K562 (cell line): ENCODE results near the gene RBMX2. TPM values are rescaled to one million over a fixed set of nuclear protein-coding genes. Genes with fewer than 3 reads are reported as not detected.

Experiments used
- ATAC-seq: fragments of 200-7000 bp; cut with Tn5 transposase; 3 replicates; pipeline ENCODE4 v1.9.1; 2020; ENCODE audit warnings: moderate library complexity
- BruUV-seq: library from RNA; stranded (reverse); fragments of 400-500 nt; replicated peaks from 2 replicates; lab custom pipeline; 2021; lab: Mats Ljungman, UMichigan
- CTCF ChIA-PET: fragments of 300-600 bp; formaldehyde crosslinking; extraction: SDS; loops from one replicate; lab custom pipeline; 2021; ENCODE audit warnings: low intra/inter-chr PET ratio; lab: Yijun Ruan, JAX
- POLR2A ChIA-PET: fragments of 300-600, 350-650 bp; sonication (Branson Sonifier 250); formaldehyde crosslinking; extraction: SDS; loops from one replicate; lab custom pipeline; 2021; ENCODE audit warnings: antibody characterized with exemption, inconsistent platforms; lab: Yijun Ruan, JAX
- DNase-seq, 4 experiments: peaks; one replicate each; pipeline versions ENCODE4 v3.0.0 to v3.0.0-alpha.2; 2011 to 2018; ENCODE audit warnings: low spot score in 3 of 4, mixed read lengths in 3 of 4; ENCODE audit errors: extremely low read depth in 1 of 4
- FAIRE-seq: peaks from 2 replicates; lab custom pipeline; 2011; peaks lifted over from hg19 to GRCh38; lab: Jason Lieb, UNC
- H2AFZ ChIP-seq: 2 replicates; pipeline ENCODE4 v1.6.0; 2011; ENCODE audit warnings: low read depth, low read length, control low read depth, inconsistent platforms
- H3K27ac ChIP-seq: fragments of 200-600 bp; 3 replicates; pipeline ENCODE4 v1.8.0; 2011; ENCODE audit warnings: low read depth, mild to moderate bottlenecking, control low read depth, inconsistent platforms, low read length, moderate library complexity, mixed read lengths; ENCODE audit errors: extremely low read depth
- H3K27me3 ChIP-seq, 2 experiments: fragments of 300-600 bp in 1 of 2; 2 replicates in 1 of 2; 3 replicates in 1 of 2; pipeline versions ENCODE4 v1.6.0 to v1.8.0; 2011; ENCODE audit warnings: inconsistent platforms in 2 of 2, low read length in 2 of 2, mild to moderate bottlenecking in 1 of 2, mixed read lengths in 1 of 2, moderate library complexity in 1 of 2; ENCODE audit not compliant: control insufficient read depth in 2 of 2, insufficient read depth in 2 of 2
- H3K36me3 ChIP-seq: fragments of 300-600 bp; 3 replicates; pipeline ENCODE4 v1.8.0; 2011; ENCODE audit warnings: mild to moderate bottlenecking, low read length, inconsistent platforms; ENCODE audit not compliant: control insufficient read depth, insufficient read depth
- H3K4me1 ChIP-seq, 2 experiments: fragments of 200-600 bp in 1 of 2; replicated peaks in 1 of 2; 2 replicates in 1 of 2; 3 replicates in 1 of 2; pipeline versions ENCODE4 v1.5.1 to v1.8.0; 2011; ENCODE audit warnings: inconsistent platforms in 2 of 2, low read length in 2 of 2, mild to moderate bottlenecking in 1 of 2, mixed read lengths in 1 of 2, moderate library complexity in 1 of 2; ENCODE audit not compliant: control insufficient read depth in 2 of 2, insufficient read depth in 2 of 2
- H3K4me2 ChIP-seq: 2 replicates; pipeline ENCODE4 v1.6.1; 2011; ENCODE audit warnings: low read length, control low read depth, inconsistent platforms, mixed read lengths; ENCODE audit not compliant: insufficient read depth
- H3K4me3 ChIP-seq: fragments of 200-600 bp; sonication (generic), shearing (Covaris generic); 2 replicates; pipeline ENCODE4 v1.5.1; 2016; ENCODE audit warnings: control low read depth, inconsistent platforms
- H3K79me2 ChIP-seq: fragments of 200-600 bp; 3 replicates; pipeline ENCODE4 v1.8.0; 2011; ENCODE audit warnings: low read length, inconsistent platforms; ENCODE audit not compliant: control insufficient read depth, insufficient read depth
- H3K9ac ChIP-seq, 2 experiments: 2 replicates each; pipeline versions ENCODE4 v1.6.0 to v1.6.1; 2011; ENCODE audit warnings: low read depth in 2 of 2, low read length in 2 of 2, control low read depth in 1 of 2, inconsistent platforms in 1 of 2, mild to moderate bottlenecking in 1 of 2, mixed read lengths in 1 of 2; ENCODE audit not compliant: insufficient read depth in 1 of 2
- H3K9me1 ChIP-seq: one replicate; pipeline ENCODE4 v1.6.0; 2011; ENCODE audit warnings: inconsistent platforms, mild to moderate bottlenecking, low read length, moderate library complexity; ENCODE audit not compliant: control insufficient read depth, insufficient read depth
- H3K9me3 ChIP-seq: replicated peaks from 2 replicates; pipeline ENCODE4 v1.5.1; 2011; ENCODE audit warnings: low read depth, low read length, inconsistent platforms; ENCODE audit not compliant: control insufficient read depth, insufficient read depth
- H4K20me1 ChIP-seq: replicated peaks from 2 replicates; pipeline ENCODE4 v1.6.1; 2011; ENCODE audit warnings: low read length, inconsistent platforms, mixed read lengths; ENCODE audit not compliant: control insufficient read depth, insufficient read depth
- CREB1 ChIP-seq, 2 experiments: sonication (generic) in 1 of 2; formaldehyde crosslinking in 1 of 2; IDR thresholded peaks; 2 replicates each; pipeline versions ENCODE4 v1.6.1 to v1.8.0; 2012 to 2022; ENCODE audit warnings: inconsistent platforms in 1 of 2, mild to moderate bottlenecking in 1 of 2, missing genetic modification reagents in 1 of 2, moderate library complexity in 1 of 2
- ILK ChIP-seq: fragments of 450-650 bp; IDR thresholded peaks from 2 replicates; pipeline ENCODE4 v1.6.1; 2016; ENCODE audit warnings: missing genetic modification characterization, low read depth, mild to moderate bottlenecking, missing compliant biosample characterization, moderate library complexity, borderline replicate concordance
- RCOR1 ChIP-seq, 2 experiments: IDR thresholded peaks; 2 replicates each; pipeline ENCODE4 v1.6.1; 2012; ENCODE audit warnings: low read depth in 2 of 2, low read length in 2 of 2, borderline replicate concordance in 1 of 2, improper control_type of control experiment in 1 of 2
- RFX7 ChIP-seq: fragments of 250-450 bp; sonication (Bioruptor Pico); IDR thresholded peaks from 2 replicates; pipeline ENCODE4 v1.5.1; 2021; ENCODE audit warnings: mild to moderate bottlenecking
- SP1 ChIP-seq: sonication (generic); formaldehyde crosslinking; IDR thresholded peaks from 2 replicates; pipeline ENCODE4 v1.8.1; 2022; ENCODE audit warnings: mild to moderate bottlenecking, missing genetic modification reagents
- ZKSCAN3 ChIP-seq: fragments of 250-450 bp; sonication (Bioruptor Pico); IDR thresholded peaks from 2 replicates; pipeline ENCODE4 v1.4.0; 2020
- WGBS: fragments of 100-300 bp; shearing (Covaris generic); methylation state at CpG from one replicate; pipeline ENCODE4 v1.1.6; 2016; ENCODE audit warnings: low coverage, mixed read lengths; ENCODE audit not compliant: insufficient coverage; ENCODE audit errors: missing lambda C conversion rate; 5-methylcytosine and 5-hydroxymethylcytosine counted together
- in situ Hi-C: fragments of 300-500 bp; cut with MboI; formaldehyde crosslinking; loops from 4 replicates; pipeline ENCODE4 v1.15.0; 2018; ENCODE audit warnings: inconsistent platforms, mixed read lengths
- intact Hi-C: fragments of 100-400 bp; cut with micrococcal nuclease; formaldehyde crosslinking; loops from 2 replicates; pipeline ENCODE4 v1.14.2; 2022
- polyA plus RNA-seq, 8 experiments: library from polyadenylated mRNA; depleted of rRNA in 4 of 8; stranded (reverse) in 5 of 8; unstranded in 3 of 8; fragments of >200 nt; fragmentation: Nextera tagmentation in 2 of 8; fragmentation: Illumina TruSeq in 1 of 8; extraction: Ambion mirVana in 2 of 8; extraction: Trizol in 1 of 8; gene quantifications; 2 replicates each; pipeline versions ENCODE4 v1.2.1 to v1.2.3, GENCODE V29; 2011 to 2014; ENCODE audit warnings: inconsistent platforms in 1 of 8, missing spikeins in 1 of 8
- total RNA-seq, 7 experiments: library from RNA; depleted of rRNA in 6 of 7; stranded (reverse); fragments of >200 nt in 6 of 7; fragmentation: Illumina TruSeq in 2 of 7; extraction: Trizol in 2 of 7; gene quantifications; 2 replicates each; pipeline versions ENCODE4 v1.2.1 to v1.2.3, GENCODE V29; 2011 to 2021; ENCODE audit warnings: low replicate concordance in 1 of 7
- TF ChIP-seq, protein P1 (sequence below): sonication (generic); IDR thresholded peaks from 2 replicates; pipeline ENCODE4 v1.6.1; 2016
- TF ChIP-seq, protein P2 (sequence below), 2 experiments: fragments of 450-650 bp; IDR thresholded peaks; 2 replicates each; pipeline ENCODE4 v1.6.1; 2018; ENCODE audit warnings: mild to moderate bottlenecking in 2 of 2, low read depth in 1 of 2; ENCODE audit not compliant: partially characterized antibody in 2 of 2
- TF ChIP-seq, protein P3 (sequence below): fragments of 450-650 bp; IDR thresholded peaks from 2 replicates; pipeline ENCODE4 v1.6.1; 2017; ENCODE audit warnings: mild to moderate bottlenecking, moderate library complexity

Gene RBMX2
- total and polyA plus RNA-seq, 9 of the 15 experiments (the other 6 are each of a cell fraction or from before 2014, with no cell fraction given): 27.2 to 62.5 (median 54.1) TPM

DNA sequence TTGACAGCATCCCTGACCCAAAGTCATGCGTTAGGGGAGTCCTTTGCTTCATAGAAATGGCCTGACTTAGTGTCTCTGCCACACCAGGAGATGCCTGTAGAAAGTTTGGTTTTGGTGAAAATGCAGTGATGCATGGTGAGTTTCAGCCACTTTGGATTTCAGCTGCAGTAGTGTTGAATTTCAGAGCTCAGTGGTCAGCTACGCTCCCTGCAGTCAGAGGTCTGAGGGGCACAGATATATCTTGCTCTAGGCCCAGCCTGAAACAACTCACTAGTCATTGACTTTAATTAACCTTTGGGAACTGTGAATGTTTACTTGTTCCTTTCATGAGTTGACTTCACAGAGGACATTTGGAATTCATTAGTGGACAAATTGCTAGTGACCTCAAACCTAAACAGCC is 17.5 kb downstream of the RBMX2 start:
- peaks cover 12% of the 10 kb centered on the region; the same call in 1 of the 3 replicates for H3K36me3 ChIP-seq
- 72% methylated on average over 2 of the region's 2 CpGs for WGBS
- DNase-seq: peak in 2 of 4 experiments; percentile 27 to 28
- ChIA-PET CTCF (no interaction called here), POLR2A (interaction anchor here (0.6 kb wide), 1 partner anchor 604 kb away, joined by 3 read pairs; no protein-coding TSS in a partner anchor)
- no peak overlapping the region for H3K9ac ChIP-seq
- FAIRE-seq: peak; percentile 15
- no peaks in the 10 kb centered on the region for H4K20me1 ChIP-seq
- no peak overlapping the region for H3K4me3 ChIP-seq
- intact Hi-C loops (no loop called here), in situ Hi-C loops (no loop called here)
- H3K9me1 ChIP-seq: no peaks in the 10 kb centered on the region
- peaks cover 4 to 37% of the 10 kb centered on the region in 2 experiments; a peak in 3 of 5 replicates for H3K4me1 ChIP-seq
- TF ChIP-seq SP1 (CRISPR knock-in tag): no peak
- TF ChIP-seq, protein P1, sequence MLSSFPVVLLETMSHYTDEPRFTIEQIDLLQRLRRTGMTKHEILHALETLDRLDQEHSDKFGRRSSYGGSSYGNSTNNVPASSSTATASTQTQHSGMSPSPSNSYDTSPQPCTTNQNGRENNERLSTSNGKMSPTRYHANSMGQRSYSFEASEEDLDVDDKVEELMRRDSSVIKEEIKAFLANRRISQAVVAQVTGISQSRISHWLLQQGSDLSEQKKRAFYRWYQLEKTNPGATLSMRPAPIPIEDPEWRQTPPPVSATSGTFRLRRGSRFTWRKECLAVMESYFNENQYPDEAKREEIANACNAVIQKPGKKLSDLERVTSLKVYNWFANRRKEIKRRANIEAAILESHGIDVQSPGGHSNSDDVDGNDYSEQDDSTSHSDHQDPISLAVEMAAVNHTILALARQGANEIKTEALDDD: peak; percentile 21; the same call in 1 of the 2 replicates
- peak overlapping the region; percentile 79 for H2AFZ ChIP-seq
- ATAC-seq: peak; percentile 61
- no peak overlapping the region for H3K27ac ChIP-seq
- no peaks in the 10 kb centered on the region for H3K9me3 ChIP-seq
- H3K4me2 ChIP-seq: no peak overlapping the region
- H3K79me2 ChIP-seq: no peaks in the 10 kb centered on the region
- no peaks in the 10 kb centered on the region for H3K27me3 ChIP-seq
- BruUV-seq: no TSS peak

DNA sequence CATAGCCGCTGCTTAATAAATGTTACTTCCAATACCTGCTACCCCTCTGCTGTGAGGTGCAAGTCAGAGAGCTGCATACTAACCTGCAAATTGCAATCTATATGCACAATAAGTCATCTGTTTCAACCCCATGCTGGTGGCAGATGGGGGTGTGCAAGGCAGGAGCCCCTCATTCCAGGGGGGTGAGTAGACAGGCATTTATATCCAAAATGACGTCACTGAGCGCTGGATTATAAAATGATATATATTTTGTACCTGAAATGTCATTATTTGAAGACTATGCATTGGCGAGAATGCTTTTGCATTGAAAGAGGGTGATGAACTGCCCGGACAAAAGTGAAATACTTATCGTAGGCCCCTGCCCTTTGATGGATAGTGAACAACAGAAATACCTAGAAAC is 24.7 kb downstream of the RBMX2 start:
- FAIRE-seq (no peak), DNase-seq (no peak), ATAC-seq (no peak)
- Histone ChIP-seq H4K20me1 (no peaks in the 10 kb centered on the region), H3K36me3 (no peaks in the 10 kb centered on the region), H3K9ac (no peak overlapping the region), H3K27me3 (no peaks in the 10 kb centered on the region), H3K4me2 (no peak overlapping the region), H3K4me3 (no peak overlapping the region), H3K27ac (no peak overlapping the region), H3K9me1 (no peaks in the 10 kb centered on the region), H3K9me3 (no peaks in the 10 kb centered on the region), H2AFZ (0 out of 2 replicates have a peak overlapping the region, but pooled peaks have one; percentile 36), H3K4me1 (no peaks in the 10 kb centered on the region; a peak in 1 of 5 replicates), H3K79me2 (no peaks in the 10 kb centered on the region)
- intact Hi-C loops (no loop called here), in situ Hi-C loops (no loop called here)
- POLR2A ChIA-PET: no interaction called here
- CTCF ChIA-PET: no interaction called here
- BruUV-seq: no TSS peak
- WGBS: 23% methylated on average over 6 of the region's 6 CpGs
- TF ChIP-seq, protein P2, sequence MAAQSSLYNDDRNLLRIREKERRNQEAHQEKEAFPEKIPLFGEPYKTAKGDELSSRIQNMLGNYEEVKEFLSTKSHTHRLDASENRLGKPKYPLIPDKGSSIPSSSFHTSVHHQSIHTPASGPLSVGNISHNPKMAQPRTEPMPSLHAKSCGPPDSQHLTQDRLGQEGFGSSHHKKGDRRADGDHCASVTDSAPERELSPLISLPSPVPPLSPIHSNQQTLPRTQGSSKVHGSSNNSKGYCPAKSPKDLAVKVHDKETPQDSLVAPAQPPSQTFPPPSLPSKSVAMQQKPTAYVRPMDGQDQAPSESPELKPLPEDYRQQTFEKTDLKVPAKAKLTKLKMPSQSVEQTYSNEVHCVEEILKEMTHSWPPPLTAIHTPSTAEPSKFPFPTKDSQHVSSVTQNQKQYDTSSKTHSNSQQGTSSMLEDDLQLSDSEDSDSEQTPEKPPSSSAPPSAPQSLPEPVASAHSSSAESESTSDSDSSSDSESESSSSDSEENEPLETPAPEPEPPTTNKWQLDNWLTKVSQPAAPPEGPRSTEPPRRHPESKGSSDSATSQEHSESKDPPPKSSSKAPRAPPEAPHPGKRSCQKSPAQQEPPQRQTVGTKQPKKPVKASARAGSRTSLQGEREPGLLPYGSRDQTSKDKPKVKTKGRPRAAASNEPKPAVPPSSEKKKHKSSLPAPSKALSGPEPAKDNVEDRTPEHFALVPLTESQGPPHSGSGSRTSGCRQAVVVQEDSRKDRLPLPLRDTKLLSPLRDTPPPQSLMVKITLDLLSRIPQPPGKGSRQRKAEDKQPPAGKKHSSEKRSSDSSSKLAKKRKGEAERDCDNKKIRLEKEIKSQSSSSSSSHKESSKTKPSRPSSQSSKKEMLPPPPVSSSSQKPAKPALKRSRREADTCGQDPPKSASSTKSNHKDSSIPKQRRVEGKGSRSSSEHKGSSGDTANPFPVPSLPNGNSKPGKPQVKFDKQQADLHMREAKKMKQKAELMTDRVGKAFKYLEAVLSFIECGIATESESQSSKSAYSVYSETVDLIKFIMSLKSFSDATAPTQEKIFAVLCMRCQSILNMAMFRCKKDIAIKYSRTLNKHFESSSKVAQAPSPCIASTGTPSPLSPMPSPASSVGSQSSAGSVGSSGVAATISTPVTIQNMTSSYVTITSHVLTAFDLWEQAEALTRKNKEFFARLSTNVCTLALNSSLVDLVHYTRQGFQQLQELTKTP (IDR thresholded peaks at IDR 0.05; ENCODE audit: low read depth in 1 of 2, partially characterized antibody in 2 of 2): no peak
- TF ChIP-seq ILK (tag) (no peak), CREB1 (IDR thresholded peaks at IDR 0.05) (no peak), CREB1 (CRISPR knock-in tag; IDR thresholded peaks at IDR 0.05) (no peak), RFX7 (CRISPR knock-in tag) (no peak), RCOR1 (IDR thresholded peaks at IDR 0.05; ENCODE audit: borderline replicate concordance in 1 of 2, low read depth in 2 of 2, low read length in 2 of 2) (no peak), ZKSCAN3 (CRISPR knock-in tag) (no peak)
- TF ChIP-seq, protein P3, sequence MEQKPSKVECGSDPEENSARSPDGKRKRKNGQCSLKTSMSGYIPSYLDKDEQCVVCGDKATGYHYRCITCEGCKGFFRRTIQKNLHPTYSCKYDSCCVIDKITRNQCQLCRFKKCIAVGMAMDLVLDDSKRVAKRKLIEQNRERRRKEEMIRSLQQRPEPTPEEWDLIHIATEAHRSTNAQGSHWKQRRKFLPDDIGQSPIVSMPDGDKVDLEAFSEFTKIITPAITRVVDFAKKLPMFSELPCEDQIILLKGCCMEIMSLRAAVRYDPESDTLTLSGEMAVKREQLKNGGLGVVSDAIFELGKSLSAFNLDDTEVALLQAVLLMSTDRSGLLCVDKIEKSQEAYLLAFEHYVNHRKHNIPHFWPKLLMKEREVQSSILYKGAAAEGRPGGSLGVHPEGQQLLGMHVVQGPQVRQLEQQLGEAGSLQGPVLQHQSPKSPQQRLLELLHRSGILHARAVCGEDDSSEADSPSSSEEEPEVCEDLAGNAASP: no peak
